GM19099 (cell line): ENCODE data around the gene TBC1D1.

Source experiments
- POLR2A ChIP-seq: IDR thresholded peaks from 3 replicates; pipeline ENCODE4 v1.6.1; 2011; ENCODE audit warnings: low read depth; ENCODE audit not compliant: insufficient read length; ENCODE audit errors: extremely low read depth

The TBC1D1 gene

DNA sequence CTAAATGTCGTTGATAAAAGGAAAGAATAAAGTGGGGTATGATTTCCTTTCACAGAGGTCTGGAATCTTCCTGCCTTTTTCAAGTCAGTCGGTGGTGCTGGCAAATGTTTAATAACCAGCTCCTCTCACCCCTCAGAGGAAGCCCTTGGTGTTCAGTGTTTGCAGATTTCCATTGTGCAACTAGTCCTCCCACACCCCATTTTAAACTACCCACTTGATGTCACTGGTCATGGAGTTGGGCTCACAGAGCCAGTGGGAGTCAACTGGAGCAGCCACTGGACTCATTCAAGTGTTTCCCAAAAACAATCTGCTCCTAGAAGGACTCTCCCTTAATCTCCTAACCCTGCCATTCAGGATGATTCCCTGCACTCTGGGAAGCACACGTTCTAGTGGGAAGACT, 218.5 kb downstream of the TBC1D1 start:
- TF ChIP-seq POLR2A = no peak

GRCh38 chr4:38109896-38110295, 219.0 kb downstream of the TBC1D1 start:
- no peak for TF ChIP-seq POLR2A

DNA sequence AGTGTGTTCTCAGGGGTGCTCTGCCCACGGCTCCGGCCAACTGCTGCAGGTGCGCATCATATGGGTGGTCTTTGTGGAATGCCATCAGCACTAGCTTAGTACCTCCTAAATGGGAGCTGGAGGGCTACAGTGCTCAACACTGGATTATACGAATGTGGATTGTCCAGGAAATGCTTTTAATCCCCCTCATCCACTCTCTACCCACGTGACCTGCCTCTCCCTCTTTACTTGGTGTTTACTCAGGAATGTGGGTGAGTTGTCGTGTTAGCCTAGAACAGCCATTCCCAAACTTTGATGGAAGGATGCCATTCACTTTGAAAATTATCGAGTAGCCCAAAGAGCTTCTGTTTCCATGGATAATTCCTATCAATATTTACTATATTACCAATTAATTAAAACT, 220.1 kb downstream of the TBC1D1 start:
- no peak for TF ChIP-seq POLR2A

- no peak for TF ChIP-seq POLR2A
Measured at GRCh38 chr4:38111717-38112116, 220.8 kb downstream of the TBC1D1 start.

DNA sequence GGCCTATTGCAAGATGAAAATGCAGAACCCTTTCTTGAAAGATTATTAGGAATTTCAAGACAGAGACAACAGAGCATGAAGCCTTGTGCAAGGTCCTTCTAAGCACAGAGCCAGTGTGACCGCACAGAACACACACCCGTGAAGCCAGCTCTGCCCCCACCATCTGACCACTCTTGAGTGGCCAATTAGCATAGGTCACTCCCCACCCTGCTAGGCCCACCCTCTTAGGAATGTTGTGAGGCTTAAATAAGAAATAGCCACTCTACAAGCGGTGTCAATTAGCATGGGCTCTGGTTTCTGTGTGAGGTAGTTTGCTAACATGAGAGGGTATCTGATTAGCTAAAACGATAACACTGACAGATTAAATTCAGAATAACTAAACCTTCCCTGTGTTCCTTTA, 222.2 kb downstream of the TBC1D1 start:
- TF ChIP-seq POLR2A = no peak

DNA sequence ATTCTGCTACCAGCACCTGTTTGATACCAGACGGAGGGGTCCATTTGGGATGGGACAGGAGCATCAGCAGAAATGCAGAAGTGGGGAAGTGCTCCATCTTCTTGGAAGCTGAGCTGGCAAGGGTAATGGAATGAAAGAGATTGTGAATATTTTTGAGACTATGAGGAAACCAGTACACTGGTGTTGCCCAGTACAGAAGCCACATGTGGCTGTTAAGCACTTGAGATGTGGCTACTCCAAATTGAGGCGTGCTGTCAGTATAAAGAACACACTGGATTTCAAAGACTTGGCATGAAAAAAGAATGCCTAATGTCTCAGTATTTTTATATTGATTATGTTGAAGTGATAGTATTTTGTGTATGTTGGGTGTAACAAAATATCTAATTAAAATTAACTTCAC, 222.7 kb downstream of the TBC1D1 start:
- TF ChIP-seq POLR2A = no peak

- TF ChIP-seq POLR2A = no peak
Measured at GRCh38 chr4:38114386-38115150, 223.7 kb downstream of the TBC1D1 start.

- TF ChIP-seq POLR2A = no peak
Measured at GRCh38 chr4:38115601-38116000, 224.7 kb downstream of the TBC1D1 start.

GRCh38 chr4:38117591-38117990, 226.7 kb downstream of the TBC1D1 start:
- no peak for TF ChIP-seq POLR2A

GRCh38 chr4:38119668-38120385, 228.9 kb downstream of the TBC1D1 start:
- TF ChIP-seq POLR2A = no peak

- TF ChIP-seq POLR2A = no peak
Measured at GRCh38 chr4:38120772-38121171, 229.9 kb downstream of the TBC1D1 start.

- TF ChIP-seq POLR2A = no peak
Measured at GRCh38 chr4:38122060-38122459, 231.2 kb downstream of the TBC1D1 start.

DNA sequence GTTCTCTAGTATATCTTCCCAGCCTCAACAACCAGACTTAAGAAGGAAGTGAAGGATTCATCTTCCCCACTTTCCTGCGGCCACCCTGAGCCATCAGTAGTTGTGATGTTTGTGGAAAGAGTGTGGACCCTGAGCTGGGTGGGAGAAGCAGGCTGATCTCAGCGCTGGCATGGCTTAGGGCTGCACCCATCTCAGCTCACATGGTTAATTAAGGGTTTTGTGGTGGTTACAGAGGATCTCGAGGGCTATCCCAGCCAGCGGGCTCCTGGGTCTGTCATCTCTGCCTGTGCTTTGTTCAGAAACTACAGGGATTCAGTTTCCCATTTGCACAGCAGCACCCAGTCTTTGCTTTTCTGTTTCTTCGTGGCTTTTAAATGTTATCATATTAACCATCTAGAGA, 232.7 kb downstream of the TBC1D1 start:
- TF ChIP-seq POLR2A = no peak

DNA sequence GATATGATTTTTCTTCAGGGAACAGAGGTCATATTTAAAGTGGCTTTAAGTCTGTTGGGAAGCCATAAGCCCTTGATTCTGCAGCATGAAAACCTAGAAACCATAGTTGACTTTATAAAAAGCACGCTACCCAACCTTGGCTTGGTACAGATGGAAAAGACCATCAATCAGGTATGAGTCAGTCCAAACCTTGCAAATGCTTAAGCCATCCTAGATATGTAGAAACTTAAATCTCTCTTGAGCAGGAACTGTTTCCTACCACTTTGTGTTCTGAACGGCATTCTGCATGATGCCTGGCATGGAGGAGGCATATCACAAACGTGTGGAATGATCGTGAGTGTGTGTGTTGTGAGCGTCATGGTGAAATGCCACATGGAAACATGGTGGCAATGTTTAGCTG, 234.1 kb downstream of the TBC1D1 start:
- TF ChIP-seq POLR2A = no peak

- TF ChIP-seq POLR2A = no peak
Measured at GRCh38 chr4:38125816-38126215, 234.9 kb downstream of the TBC1D1 start.
